Psoas muscle (tissue), 8 donors: ENCODE measurements around the gene FTH1. TPM values are rescaled to one million over a fixed set of nuclear protein-coding genes. Genes with fewer than 3 reads are reported as not detected.

Experiments
- ATAC-seq, 4 donors: fragments of 200-7000 bp; cut with Tn5 transposase; one replicate each; pipeline ENCODE4 v1.9.1; 2020; ENCODE audit warnings: moderate library complexity in 3 of 4, mild to moderate bottlenecking in 2 of 4
- DNase-seq, 2 donors: peaks; one replicate each; pipeline ENCODE4 v3.0.0-alpha.2; 2020
- H3K27ac ChIP-seq: fragments of 200-600 bp; one replicate; pipeline ENCODE4 v1.8.0; 2022
- H3K27me3 ChIP-seq, 3 donors: fragments of 200-600 bp in 1 of 3; one replicate each; pipeline versions ENCODE4 v1.6.1 to v1.8.0; 2013 to 2022; ENCODE audit warnings: low read length in 2 of 3, mild to moderate bottlenecking in 2 of 3, moderate library complexity in 1 of 3; ENCODE audit not compliant: insufficient read depth in 3 of 3
- H3K36me3 ChIP-seq, 2 donors: fragments of 200-600 bp in 1 of 2; one replicate each; pipeline versions ENCODE4 v1.6.1 to v1.8.0; 2013 to 2022; ENCODE audit warnings: low read depth in 1 of 2, mild to moderate bottlenecking in 1 of 2, moderate library complexity in 1 of 2; ENCODE audit not compliant: insufficient read depth in 1 of 2
- H3K4me1 ChIP-seq: fragments of 200-600 bp; one replicate; pipeline ENCODE4 v1.8.0; 2022
- H3K4me3 ChIP-seq: fragments of 200-600 bp; one replicate; pipeline ENCODE4 v1.8.0; 2022; ENCODE audit warnings: mild to moderate bottlenecking
- H3K9me3 ChIP-seq: fragments of 200-600 bp; one replicate; pipeline ENCODE4 v1.8.0; 2022
- CTCF ChIP-seq: fragments of 200-600 bp; IDR thresholded peaks from one replicate; pipeline ENCODE4 v1.8.0; 2022; ENCODE audit warnings: antibody characterized with exemption
- WGBS, 3 donors: extraction: QIAGEN DNeasy Blood & Tissue Kit; methylation state at CpG; one replicate each; pipeline versions ENCODE4 v1.1.6 to v1.1.7; 2013; 5-methylcytosine and 5-hydroxymethylcytosine counted together
- intact Hi-C, 2 donors: fragments of 100-400 bp; cut with DNase I; formaldehyde crosslinking; loops; one replicate each; pipeline versions ENCODE4 v1.11.0 to v1.14.2; 2022
- polyA plus RNA-seq, 3 donors: library from polyadenylated mRNA; stranded (reverse); fragments of 200-250 nt; gene quantifications; one replicate each; pipeline ENCODE4 v1.2.3, GENCODE V29; 2013
- total RNA-seq, 4 donors: library from RNA; stranded (reverse); fragmentation: NEBNext Ultra II Directional in 2 of 4; extraction: Animal tissue kit (Norgen Biotek cat#: 25700) in 2 of 4; gene quantifications; one replicate each; pipeline versions ENCODE4 v1.2.1 to v1.2.4, GENCODE V29; 2021 to 2023
- donor health status: healthy with polysubstance abuse.
- donor health status: DM: no; HTN: no; CAD: no; lungs with moderate emphysema.
- donor health status: Bipolar disorder and iron deficiency.
- donor health status: healthy.
- donor health status: DM: yes; HTN: yes; CAD: no.
- donor health status: DM: no; HTN: no; CAD: no.
- donor health status: DM: no; HTN: no; CAD: no.
- donor health status: DM: yes; HTN: yes; CAD: no.

Gene FTH1
- total and polyA plus RNA-seq, 7 donors = 2,269 to 16,176 (median 3,132) TPM

DNA sequence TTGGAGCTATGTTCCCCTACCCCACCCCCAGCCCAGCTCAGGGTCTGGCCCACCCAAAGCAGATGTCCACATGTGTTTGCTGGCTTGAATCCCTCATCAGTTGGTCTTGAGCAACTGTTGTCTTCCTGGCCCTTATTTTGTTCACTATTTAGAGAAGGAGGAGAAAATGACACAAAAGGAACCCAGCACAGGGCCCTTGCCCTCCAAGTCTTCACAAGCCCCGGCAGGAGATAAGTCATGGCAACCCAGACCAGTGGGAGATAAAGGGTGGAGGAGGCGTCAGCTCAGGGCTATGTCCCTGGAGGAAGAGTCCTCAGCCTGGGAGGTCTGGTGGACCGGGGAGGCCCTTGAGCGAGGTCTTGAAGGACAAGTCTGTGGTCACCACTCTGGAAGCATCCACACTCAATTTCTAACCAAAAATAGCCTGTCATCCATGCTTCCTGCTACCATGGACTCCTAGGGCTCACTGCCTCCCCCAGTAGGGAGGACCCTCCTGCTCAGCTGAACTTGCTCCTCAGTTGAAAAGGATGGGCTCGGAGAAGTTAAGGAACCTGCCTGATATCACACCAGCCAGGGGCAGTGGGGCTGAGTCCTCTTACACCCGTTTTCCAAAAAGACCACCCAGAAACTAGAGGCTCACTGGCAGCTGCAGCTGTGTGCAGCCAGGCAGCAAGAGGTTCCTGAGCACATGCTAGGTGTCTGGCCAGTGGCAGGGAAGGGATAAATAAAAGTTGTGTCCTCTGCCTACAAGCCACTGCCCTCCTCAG, 48.3 kb downstream of the FTH1 start:
- peak; percentile 62 to 78 for DNase-seq
- Histone ChIP-seq H3K27ac (peak overlapping the region; percentile 23), H3K4me1 (peaks cover 5% of the 10 kb centered on the region), H3K36me3 (no peaks in the 10 kb centered on the region), H3K4me3 (no peak overlapping the region), H3K27me3 (peaks cover 0 to 23% (median 8%) of the 10 kb centered on the region in 3 donors), H3K9me3 (no peaks in the 10 kb centered on the region)
- no peak for TF ChIP-seq CTCF
- intact Hi-C loops = no loop called here
- peak in 1 of 4 donors; percentile 30 for ATAC-seq
- WGBS, 3 donors = 70 to 74% (median 74%) methylated on average over 6 of the region's 6 CpGs

DNA sequence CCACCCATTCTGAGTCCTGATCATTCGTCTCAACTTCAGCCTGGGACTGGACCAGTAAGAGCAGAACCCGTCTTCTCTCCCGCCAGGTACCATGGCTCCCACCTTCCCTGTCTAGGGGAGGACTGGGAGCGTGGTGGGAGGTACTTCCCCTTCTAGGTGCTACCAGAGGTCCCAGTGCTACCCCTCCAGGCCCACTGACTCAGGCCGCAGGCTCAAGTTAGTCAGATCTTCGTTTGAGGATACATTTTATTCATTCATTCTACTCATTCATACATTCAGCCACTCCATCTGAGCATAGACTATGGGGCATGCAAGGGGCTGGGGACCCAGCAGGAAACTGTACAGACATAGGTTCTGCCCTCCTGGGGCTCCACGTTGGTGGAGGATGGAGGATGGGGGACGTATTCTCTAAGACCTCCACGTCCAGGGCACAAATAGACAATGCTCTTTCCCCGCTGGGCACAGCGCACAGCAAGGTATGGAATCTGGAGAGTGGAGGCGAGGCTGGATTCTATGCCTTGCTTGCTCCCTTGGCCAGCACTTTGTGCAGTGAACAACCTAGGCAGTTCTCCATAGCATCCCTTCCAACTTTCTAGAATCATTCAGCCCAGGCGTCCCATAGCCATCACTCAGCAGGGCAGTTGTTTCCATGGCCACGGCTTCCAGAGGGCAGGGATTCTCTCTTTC, 49.0 kb downstream of the FTH1 start:
- Histone ChIP-seq H3K4me3 (peak overlapping the region; percentile 69), H3K9me3 (no peaks in the 10 kb centered on the region), H3K27ac (peak overlapping the region; percentile 53), H3K36me3 (no peaks in the 10 kb centered on the region), H3K4me1 (no peaks in the 10 kb centered on the region), H3K27me3 (peaks cover 0 to 23% (median 8%) of the 10 kb centered on the region in 3 donors)
- no peak for ATAC-seq
- no peak for DNase-seq
- intact Hi-C loops = no loop called here
- TF ChIP-seq CTCF = no peak
- WGBS, 3 donors = 76 to 84% (median 77%) methylated on average over 14 of the region's 14 CpGs

DNA sequence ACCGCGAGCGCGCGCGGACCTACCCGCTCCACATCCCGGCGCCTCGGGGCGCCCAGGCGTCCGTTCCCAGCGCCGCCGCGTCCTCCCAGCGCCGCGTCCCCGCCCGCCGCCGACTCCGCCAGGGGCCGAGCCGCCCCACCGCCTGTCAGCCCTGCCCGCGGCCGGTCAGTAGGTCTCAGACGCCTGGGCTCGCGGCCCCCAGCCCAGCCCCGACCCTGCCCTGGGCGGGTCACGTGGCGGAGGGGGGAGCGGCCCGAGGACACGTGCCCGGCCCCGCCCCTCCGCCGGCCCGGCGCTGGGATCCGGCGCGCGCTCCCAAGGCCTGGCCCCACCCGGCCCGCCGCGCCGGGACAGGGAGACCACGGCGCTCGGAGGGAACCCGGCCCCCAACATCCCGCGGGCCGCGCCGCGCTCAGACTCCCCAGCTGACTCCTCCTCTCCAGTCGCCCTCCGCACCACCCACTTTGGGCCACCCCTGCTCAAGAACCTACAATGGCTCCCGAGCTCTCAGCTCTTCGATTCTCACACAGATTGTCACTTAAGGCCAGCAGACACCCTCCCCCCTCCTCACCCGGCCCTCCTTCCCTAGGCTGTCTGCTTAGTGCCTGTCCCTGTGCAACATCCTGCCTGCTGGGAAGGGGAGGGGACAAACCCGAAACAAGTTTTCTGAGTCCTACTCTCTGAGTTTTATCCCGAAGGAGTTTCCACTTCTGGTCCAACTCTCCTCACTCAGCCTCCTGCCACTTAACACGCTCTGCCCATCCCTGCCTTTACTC, 49.9 kb downstream of the FTH1 start, which contains the start of gene RAB3IL1:
TSS of gene RAB3IL1 (minus strand) at position 233 of the 776 bp plus-strand sequence. CDS start at position 34, 199 bp downstream.
- intact Hi-C loops = no loop called here
- H3K27me3 ChIP-seq = peaks cover 0 to 23% (median 8%) of the 10 kb centered on the region in 3 donors
- no peaks in the 10 kb centered on the region for H3K36me3 ChIP-seq
- H3K27ac ChIP-seq = peak within 1 kb of the TSS; percentile 53
- peak within 1 kb of the TSS; percentile 69 for H3K4me3 ChIP-seq
- peak; percentile 82 to 85 (median 83) for ATAC-seq
- DNase-seq = peak; percentile 82
- no peak for TF ChIP-seq CTCF
- 2 to 6% (median 4%) methylated on average over 19 to 74 of the region's 74 CpGs for WGBS, 3 donors
- no peaks in the 10 kb centered on the region for H3K4me1 ChIP-seq
- no peaks in the 10 kb centered on the region for H3K9me3 ChIP-seq

GRCh38 chr11:61916737-61917333, 50.6 kb downstream of the FTH1 start:
- 7 to 21% (median 8%) methylated on average over 15 to 32 of the region's 32 CpGs for WGBS, 3 donors
- DNase-seq (no peak), ATAC-seq (no peak)
- intact Hi-C loops = no loop called here
- Histone ChIP-seq H3K27ac (no peak overlapping the region), H3K4me1 (no peaks in the 10 kb centered on the region), H3K27me3 (peaks cover 0 to 23% (median 8%) of the 10 kb centered on the region in 3 donors), H3K9me3 (no peaks in the 10 kb centered on the region), H3K4me3 (peak overlapping the region; percentile 69), H3K36me3 (no peaks in the 10 kb centered on the region)
- TF ChIP-seq CTCF = no peak
